NOMO-1 treated with DMSO at 0.1 percent for 48 hours (cell line): ENCODE measurements around the gene RABGAP1.

Source experiments
- DNase-seq: peaks from one replicate; lab custom pipeline; 2025; ENCODE audit not compliant: unreplicated experiment; lab: John Stamatoyannopoulos, UW

RABGAP1 gene

DNA sequence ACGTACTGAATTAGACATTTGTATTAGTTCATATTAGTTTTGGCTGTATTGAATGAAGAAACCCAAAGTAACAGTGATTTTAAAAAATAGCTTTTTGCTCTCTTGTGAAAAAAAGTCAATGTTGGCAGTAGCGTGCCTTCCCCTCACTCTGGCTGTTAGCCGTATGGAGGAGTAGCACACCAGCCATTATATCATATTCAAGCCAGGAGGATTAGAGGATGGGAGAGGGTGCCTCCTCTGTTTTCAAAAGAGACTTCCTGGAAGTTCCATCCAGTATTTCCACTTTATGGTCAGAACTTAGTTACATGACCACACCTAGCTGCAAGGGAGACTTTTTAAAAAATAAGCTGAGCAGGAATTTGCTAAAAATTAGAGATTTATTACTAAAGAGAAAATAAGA lies 133.8 kb downstream of the RABGAP1 start:
- DNase-seq = no peak

DNA sequence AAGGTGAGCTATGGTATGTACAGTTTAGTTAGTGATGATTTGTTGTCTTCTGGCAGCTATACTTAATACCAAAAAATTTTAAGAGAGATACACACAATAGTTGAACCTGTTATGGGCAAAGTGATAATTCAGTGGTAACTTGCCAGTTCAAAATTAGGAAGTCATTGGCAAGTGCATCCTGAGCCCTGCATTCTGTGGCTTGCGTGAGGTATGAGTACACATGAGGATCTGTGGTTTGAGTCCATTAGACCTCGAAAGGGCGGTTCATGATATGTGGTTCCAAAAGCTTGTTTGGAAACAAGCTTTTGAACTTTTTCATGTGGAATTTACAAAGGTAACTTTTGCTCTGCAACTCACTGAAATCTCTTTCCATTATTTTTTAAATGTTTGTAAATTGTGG lies 139.6 kb downstream of the RABGAP1 start:
- DNase-seq = no peak

DNA sequence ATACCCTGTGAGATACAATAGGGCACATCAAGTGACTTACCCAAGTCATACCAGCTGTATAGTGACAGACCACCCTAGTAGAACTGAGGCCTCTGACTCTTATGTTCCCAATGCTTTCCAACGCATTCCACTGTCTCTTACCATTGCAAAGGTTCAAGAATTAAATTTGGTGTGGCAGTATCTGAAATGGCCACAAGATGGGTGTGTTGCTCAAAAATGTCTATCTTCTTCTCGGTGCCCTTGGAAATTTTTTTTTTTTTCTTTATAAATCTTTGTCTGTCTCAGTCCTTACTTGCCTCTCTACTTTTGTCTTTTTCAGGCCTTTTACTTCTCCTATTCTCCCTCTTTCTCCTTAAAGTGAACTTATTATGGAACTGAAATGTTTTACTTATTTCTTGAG lies 141.0 kb downstream of the RABGAP1 start:
- DNase-seq = peak; percentile 22

DNA sequence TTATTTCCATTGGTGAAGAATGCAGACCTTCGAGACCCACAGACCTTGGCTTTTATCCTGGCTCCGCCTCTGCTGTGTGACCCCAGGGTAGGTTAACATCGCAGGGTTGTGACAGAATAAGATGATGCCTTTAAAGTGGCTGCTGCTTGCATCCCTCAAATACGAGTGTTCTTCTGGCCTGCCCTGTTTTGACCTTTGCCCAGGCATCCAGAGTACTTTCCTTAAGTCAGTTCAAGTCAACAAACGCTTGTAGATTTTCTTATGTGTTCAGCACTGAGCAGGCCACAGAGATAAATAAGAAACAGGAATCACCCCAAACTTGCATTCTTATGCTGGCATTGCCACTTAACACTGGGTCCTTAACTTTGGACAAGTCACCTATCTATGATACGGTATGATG lies 142.9 kb downstream of the RABGAP1 start:
- DNase-seq = no peak

DNA sequence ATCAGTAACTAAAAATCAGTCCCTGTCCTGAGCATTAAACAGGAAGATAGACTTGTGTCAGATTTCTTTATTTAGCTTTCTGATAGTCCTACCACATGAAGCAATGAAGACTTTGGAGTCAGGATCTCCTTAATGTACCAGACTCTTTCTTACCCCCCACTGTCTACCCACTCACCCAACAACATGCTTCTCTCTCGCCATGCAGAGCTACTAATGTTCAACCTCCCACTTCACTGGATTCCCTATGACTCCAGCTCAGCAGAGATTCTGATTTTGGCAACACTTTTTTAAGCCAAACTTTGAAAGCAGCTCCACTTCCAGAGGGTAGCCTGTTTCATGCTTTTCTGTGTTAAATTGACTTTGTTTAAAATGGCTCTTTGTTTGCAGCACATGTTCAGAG lies 143.4 kb downstream of the RABGAP1 start:
- no peak for DNase-seq

DNA sequence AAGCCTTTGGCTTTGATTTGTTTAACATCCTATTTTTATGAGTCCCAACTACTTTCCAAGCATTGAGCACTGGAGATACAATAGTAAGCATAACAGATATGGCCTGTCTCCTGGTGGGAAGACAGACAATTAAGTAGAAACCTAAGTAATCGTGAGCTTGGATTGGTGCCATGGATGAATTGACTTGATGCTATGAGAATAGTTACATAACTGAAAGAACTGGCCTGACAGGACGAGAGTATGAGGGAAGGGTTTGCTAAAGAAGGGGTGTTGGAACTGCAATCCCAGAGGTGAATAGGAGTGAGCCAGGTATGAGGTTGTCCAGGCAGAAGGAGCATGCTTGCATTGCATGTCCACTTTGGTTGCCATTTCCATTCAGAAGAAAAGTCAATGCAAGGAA lies 145.1 kb downstream of the RABGAP1 start:
- DNase-seq = no peak

DNA sequence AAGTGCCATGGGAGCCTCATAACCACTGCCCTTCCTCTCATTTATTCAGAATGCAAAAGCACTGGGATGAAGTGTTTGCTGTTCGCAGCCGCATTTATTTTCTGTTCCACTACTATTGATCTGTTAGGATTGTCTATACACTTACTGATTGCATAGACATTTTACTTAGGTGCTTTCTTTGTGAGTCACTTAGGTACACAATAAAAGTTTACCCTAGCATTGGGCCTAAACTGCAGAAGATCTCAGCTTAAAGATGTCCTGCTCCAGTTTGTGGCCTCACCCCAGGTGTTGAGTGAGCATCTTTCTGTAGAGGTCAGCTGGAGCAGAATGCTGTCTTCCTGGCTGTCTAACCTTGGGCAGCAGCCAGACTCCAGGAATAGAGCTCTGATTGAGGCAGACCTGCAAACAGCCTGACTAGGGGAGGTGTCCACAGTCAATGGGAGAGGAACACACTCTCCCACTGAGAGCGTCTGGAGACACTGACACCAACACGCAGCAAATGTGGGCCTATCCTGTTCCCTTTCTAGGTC lies 146.6 kb downstream of the RABGAP1 start:
- DNase-seq = no peak

DNA sequence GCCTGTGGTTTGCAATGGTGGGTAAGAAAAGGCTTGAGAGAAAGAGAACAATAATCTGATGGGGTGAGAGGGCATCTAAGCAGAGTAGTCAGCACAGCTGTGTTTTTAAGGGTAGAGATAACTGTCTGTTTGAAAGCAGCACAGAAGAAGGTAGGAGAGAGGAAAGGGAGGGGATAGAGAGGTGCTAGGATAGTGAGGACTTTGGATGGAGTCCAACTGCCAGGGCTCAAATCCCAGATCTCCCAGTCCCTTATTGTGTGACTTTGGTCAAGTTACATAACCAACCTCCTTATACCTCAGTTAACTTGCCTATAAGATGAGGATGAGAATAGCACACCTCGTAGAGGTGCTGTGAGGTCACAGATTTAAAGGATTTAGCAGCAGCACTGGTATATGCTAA lies 148.2 kb downstream of the RABGAP1 start:
- no peak for DNase-seq

DNA sequence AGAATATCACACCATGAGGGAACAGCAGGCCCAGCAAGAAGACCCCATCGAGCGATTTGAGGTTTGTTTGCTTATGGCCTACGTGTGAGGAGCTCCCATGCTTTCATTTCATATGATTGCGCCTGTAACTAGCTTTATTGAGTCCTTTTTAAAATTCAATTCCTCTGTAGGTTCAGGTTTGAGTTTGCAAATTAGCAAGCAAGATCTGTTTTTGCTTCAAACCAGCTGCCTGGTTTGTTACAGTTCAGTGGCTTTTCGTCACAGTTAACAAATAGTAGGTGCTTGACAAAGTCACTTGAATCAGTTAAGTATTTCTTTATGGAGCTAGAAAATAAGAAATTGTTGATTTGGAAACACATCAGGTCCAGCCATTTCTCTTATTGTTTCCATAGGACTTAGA lies 149.0 kb downstream of the RABGAP1 start:
- DNase-seq = no peak

DNA sequence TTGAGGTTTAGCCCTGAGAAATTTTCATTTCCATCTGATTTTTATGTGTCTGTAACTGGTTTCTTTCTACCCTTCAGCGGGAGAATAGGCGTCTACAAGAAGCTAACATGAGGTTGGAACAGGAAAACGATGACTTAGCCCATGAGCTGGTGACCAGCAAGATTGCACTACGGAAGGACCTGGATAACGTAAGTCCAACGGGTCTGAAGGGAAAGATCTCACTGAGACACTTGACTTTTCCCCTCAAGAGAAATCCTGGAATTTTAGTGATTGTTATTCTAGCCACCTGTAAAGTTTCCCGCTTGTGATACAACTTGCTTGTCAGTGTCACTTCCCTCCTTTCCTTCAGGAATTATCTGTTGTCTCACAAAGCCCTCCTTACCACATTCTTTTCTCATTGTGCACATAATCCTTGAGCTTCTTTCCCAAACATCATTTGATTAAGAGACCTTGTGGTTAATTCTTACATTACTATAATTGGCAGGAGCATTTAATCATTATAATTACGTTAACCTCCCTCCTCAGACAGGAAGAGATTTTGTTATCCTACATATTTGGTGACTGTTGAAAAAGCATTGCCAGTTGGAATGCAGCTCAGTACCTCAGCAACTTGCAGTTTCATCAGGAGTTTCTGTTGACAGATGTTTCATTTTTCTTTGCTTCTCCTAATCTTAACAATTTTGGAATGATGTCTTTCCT lies 149.5 kb downstream of the RABGAP1 start:
- no peak for DNase-seq

DNA sequence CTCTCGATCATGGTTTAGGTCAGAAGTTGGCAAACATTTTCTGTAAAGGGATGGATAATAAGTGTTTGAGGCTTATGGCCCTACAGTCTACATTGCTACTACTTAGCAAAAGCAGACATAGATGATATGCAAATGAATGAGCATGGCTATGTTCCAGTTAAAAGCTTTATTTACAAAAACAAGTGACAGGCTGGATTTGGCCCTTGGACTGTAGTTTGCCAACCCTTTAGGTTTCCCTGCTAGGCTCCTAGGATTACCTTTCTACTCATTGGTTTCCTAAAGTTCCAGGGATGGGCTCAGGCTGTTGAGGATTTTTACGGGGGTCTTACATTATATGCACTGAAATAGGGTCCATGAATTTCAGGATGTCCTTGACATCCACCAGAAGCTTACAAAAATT lies 150.1 kb downstream of the RABGAP1 start:
- no peak for DNase-seq

DNA sequence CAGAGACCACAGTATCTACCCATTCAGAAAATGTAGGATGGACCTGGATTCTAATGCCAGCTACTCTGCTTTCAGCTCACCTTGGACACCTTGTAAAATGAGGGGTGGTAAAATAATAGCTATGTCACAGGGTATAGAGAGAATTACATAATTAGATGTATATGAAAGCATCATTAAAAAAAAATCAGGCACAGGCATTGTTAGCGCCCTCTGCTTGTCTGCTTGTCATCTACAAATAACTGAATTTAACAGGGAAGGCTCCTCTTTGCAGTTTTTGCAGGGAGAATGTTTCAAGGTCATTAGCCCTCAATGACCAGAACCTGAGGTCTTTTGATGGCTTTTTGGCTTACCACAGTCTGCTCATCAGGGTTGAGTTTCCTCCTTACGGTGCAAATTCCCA lies 150.6 kb downstream of the RABGAP1 start:
- no peak for DNase-seq

DNA sequence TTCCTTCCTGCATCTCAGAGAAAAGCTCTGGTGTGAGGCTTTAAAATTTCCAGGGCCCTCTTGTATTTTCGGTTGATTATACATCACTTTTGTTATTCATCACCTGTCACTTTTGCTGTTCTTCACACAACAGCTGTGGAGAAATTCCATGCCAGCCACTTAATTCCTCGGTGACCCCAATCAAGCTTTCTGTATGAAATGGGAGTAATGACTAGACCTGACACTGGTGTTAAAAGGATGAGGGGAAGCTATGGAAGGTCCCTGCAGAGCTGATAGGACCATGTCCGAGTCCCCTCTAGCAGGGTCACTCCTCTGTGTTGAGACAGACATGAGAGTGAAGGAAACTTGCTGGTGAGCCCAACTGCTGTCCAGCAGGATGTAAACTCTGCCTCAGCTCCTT lies 152.3 kb downstream of the RABGAP1 start:
- no peak for DNase-seq

DNA sequence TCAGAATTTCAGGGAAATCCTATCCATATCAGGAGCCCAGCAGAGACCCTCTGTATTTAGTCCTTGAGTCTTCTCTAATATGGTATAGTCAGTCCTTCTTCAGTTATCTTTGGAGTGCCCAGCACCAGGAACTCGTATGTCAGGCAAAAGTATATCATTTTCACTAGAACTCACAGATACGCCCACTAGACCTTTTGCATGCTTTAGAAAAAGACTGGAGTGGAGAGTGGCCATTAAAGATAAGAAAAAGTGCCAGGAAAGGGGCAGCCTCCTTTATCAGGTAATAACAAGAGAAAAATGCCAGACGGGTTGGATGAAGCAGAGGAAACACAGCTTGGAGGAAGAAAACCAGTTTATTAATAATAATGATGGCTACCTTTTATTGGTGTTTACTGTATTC lies 156.2 kb downstream of the RABGAP1 start:
- no peak for DNase-seq

DNA sequence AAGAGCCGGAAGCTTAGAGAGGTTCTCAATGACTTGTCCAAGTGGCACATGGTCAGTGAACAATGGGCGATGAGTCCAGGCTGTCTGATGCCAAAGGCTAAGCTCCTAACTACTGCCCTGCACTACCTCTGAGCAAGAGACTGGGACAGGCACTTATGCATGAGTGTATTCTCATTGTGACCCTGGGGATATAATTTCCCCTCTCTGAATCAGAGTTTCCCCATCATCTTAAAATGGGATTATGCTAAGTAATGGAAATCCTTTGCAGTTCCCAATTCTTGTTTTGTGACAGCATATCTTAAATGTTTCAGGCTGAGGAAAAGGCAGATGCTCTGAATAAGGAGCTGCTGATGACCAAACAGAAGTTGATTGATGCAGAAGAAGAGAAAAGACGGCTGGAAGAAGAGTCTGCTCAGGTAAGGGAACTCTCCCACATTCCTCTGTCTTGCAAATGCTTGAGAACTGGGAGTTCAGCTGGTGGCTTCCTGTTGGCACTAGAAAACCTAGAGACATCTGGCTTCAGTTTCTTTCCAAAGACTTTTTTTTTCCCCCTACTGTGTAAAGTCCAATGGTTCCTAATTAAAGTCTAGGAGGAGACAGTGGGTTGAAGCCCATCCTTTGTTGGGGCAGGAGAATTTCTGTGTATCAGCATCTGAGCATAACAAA lies 156.7 kb downstream of the RABGAP1 start:
- no peak for DNase-seq

DNA sequence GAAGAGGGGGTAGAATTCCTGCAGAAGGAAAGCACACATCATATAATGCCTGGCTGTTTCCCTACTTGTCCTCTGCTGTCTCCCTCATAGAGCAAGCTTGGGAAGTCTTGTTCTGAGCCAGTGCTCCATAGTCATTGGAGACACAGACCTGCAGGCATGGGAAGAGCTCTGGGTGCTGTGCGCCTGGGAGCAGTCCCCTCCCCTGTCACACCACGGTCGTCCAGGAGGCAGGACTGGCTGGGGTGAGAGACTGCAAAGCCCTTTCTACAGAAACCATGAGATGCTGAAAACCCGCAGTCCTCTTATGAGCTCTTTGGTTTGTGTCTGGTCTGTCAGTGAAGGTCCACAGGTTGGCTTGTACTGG lies 157.3 kb downstream of the RABGAP1 start:
- DNase-seq = no peak

DNA sequence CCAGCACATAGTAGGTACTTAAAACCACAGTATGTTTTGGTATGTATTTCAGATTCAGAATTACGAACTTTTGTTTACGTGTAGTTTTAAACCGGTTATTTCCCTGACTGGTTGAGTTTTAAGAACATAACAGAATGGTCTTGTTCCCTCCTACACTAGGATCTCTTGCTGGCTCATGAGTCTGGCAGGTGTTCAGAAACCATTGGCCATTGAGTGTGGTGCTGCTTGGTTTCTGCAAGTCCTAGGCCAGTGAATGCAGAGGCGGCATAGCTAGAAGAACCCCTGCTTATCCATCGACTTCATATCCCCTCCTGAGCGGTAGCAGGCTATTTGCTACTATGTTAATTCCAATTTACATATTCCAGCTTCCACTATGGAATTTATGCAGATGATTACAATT lies 158.2 kb downstream of the RABGAP1 start:
- DNase-seq = no peak

DNA sequence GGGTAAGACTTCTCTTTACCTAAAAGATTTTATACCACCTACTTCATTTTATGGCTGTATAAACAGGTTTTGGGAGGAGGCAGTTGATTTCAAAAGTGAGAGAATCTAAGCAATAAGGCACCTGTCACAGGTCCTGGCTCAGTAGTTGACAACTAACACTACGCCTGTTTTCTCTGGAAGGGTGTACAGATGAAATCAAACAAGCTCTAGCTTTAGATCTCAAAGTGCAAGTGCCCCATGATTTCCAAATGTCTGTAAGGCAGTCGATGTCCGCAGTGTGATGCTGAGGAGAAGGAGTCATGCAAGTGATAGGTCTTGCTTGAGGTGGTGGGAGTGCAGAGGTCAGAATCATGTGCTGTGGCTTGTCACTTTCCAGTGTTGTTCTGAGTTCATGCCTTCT lies 158.7 kb downstream of the RABGAP1 start:
- no peak for DNase-seq

DNA sequence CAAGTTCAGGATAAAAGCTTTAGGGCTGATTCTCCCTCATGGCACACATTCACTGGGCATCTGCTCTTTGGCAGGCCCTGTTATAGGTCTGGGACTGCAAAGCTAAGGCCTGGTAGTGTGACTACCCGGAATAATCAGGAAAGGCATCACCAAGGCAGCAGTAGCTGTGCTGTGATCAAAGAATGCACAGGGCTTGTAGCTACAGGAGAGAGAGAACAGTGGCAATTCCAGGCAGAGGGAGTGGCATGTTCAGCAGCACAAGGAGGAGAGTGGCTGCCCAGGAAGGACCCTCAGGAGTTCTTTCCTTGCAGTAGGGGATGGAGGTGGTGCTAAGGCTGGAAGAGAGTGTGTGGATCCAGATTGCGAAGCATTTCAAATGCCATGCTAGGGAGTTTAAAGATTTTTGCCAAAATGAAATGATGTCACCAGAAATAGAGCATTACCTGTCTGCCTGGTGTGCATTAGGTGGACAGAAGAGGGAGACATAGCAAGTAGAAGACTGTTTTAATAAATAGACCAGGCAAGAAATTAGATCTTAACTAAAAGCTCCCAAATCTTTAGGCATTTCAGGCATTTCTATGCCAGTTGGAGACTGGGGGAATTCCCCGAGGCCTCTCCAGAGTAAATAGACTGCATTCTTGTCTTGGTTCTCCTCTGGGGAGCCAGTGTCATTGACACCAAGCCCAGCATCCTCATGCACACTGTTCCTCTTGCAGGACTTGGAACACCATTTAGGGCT lies 161.7 kb downstream of the RABGAP1 start:
- DNase-seq = no peak

DNA sequence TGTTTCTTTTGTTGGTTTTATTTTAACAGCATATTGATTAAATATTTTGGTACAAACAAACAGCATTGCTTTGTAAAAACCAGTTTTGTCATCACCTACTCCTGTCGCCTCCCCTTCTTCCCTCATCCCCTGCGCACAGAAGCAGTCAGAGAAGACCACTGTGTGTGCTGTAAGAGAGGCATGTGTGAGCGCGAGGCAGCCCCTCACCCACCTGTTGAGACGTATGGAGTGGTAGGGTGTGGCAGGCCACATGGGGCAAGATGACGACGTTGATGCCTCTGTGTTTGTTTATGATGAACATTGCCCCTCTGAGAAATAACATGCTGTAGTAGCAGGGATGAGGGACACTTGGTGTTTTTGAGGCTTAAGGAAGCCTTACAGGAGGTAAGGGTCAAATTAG lies 164.0 kb downstream of the RABGAP1 start:
- no peak for DNase-seq

DNA sequence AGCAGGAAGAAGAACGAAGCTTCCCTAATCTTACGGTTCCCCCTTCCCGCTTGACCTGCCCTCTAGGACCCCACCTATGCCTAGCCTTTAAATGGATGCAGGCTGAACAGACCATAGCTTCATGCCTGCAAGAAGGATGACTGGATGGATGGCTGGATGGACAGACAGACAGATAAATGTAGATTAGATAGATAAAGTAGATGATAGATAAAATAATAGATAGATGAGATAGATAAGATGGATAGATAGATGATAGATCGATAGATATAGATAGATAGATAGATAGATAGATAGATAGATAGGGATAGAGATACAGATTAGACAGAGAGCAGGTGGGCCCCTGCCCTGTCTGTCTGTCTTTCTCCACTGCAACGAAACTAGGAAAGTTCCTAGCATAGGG lies 164.7 kb downstream of the RABGAP1 start:
- DNase-seq = no peak

DNA sequence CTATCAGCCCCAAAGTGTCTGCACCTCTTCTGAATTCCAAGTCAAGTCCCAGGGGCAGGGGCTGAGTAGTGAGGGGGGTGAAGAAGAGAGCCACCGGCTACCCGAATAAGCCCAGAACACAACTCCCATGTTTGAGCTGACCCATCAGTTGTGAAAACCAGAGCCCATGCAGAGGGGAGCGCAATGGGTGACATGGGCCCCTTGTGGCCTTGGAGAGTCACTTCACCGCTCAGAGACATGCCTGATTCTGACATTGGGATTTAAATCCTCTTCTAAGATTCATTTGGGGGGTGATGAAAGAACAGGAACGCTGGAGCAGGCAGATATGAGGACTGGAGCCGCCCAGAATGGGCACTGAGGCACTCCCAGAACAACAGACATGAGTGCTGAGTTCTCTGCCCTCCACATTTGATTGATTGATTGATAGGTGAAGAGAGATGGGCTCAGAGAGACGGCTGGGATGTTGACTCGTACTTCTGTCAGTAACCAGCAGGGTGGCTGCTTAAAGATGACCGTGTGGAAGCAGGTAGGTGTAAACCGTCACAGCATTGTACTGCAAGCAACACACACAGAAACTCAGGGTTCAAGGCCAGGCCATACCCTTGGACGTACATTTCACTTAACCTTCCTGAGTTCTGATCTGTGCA lies 166.9 kb downstream of the RABGAP1 start:
- no peak for DNase-seq
